Vagina (tissue), 2 donors: ENCODE measurements around the gene MARF1.
"Not testable (repeated sequence)": the region's sequence is repeated elsewhere in the genome, so short reads cannot be mapped to it uniquely, and the experiment has no call there.

ENCODE experiments used
- CTCF ChIP-seq, 3 experiments: fragments of 450-650 bp in 2 of 3; fragments of 200-600 bp in 1 of 3; sonication (generic) in 1 of 3; IDR thresholded peaks; one replicate each; pipeline ENCODE4 v1.5.1; 2017 to 2019; ENCODE audit warnings: antibody characterized with exemption in 3 of 3, mild to moderate bottlenecking in 2 of 3, moderate library complexity in 2 of 3
- POLR2A ChIP-seq, 2 donors: fragments of 450-650 bp; IDR thresholded peaks; one replicate each; pipeline ENCODE4 v1.6.1; 2017; ENCODE audit warnings: antibody characterized with exemption in 2 of 2, mild to moderate bottlenecking in 2 of 2, moderate library complexity in 2 of 2
- POLR2AphosphoS5 ChIP-seq, 2 donors: sonication (generic); formaldehyde crosslinking; IDR thresholded peaks; one replicate each; pipeline ENCODE4 v1.9.0; 2017; ENCODE audit warnings: antibody characterized with exemption in 2 of 2, mild to moderate bottlenecking in 2 of 2, low read depth in 1 of 2; ENCODE audit not compliant: insufficient read depth in 1 of 2

GRCh38 chr16:15607221-15607699, 35.7 kb downstream of the MARF1 start:
- TF ChIP-seq POLR2AphosphoS5 (IDR thresholded peaks at IDR 0.05; ENCODE audit: insufficient read depth in 1 of 2, low read depth in 1 of 2); CTCF (IDR thresholded peaks at IDR 0.05); POLR2A (IDR thresholded peaks at IDR 0.05): not testable (repeated sequence)
